IgD-negative memory B cell (primary cell): ENCODE data around the gene HIVEP3. TPM values are rescaled to one million over a fixed set of nuclear protein-coding genes. Genes with fewer than 3 reads are reported as not detected.
A peak's percentile ranks its signal among the peaks of the same experiment; 100 is the strongest.

Source experiments
- H3K27ac Mint-ChIP-seq, 3 donors: one replicate each; pipeline ENCODE4 v1.8.0; 2020 to 2022; ENCODE audit warnings: mild to moderate bottlenecking in 3 of 3, mixed read lengths in 3 of 3, moderate library complexity in 1 of 3
- H3K27me3 Mint-ChIP-seq: one replicate; pipeline ENCODE4 v1.8.0; 2021; ENCODE audit warnings: mixed read lengths
- H3K36me3 Mint-ChIP-seq: one replicate; pipeline ENCODE4 v1.8.0; 2020; ENCODE audit warnings: mild to moderate bottlenecking, mixed read lengths
- H3K4me1 Mint-ChIP-seq, 3 donors: one replicate each; pipeline ENCODE4 v1.8.0; 2020 to 2022; ENCODE audit warnings: mixed read lengths in 3 of 3, mild to moderate bottlenecking in 1 of 3
- H3K4me3 Mint-ChIP-seq, 4 donors: one replicate each; pipeline ENCODE4 v1.8.0; 2020 to 2022; ENCODE audit warnings: mild to moderate bottlenecking in 4 of 4, mixed read lengths in 4 of 4, moderate library complexity in 3 of 4
- H3K9me3 Mint-ChIP-seq, 3 donors: one replicate each; pipeline ENCODE4 v1.8.0; 2020 to 2021; ENCODE audit warnings: mixed read lengths in 3 of 3, mild to moderate bottlenecking in 1 of 3
- polyA plus RNA-seq: library from polyadenylated mRNA; unstranded; fragments of 300-500 nt; fragmentation: Illumina TruSeq; gene quantifications from one replicate; pipeline ENCODE4 v1.2.3, GENCODE V29; 2021

HIVEP3 gene
- polyA plus RNA-seq, 1 donor from 2014 or later, result 1.4 TPM

- peaks cover 3% of the 10 kb centered on the region for H3K27me3 Mint-ChIP-seq
- H3K9me3 Mint-ChIP-seq, result peaks cover 0 to 2% (median 0%) of the 10 kb centered on the region in 3 donors
- no peaks in the 10 kb centered on the region for H3K36me3 Mint-ChIP-seq
- H3K27ac Mint-ChIP-seq, result peak overlapping the region in 1 of 3 donors; percentile 57
- H3K4me1 Mint-ChIP-seq, result peaks cover 9 to 17% (median 11%) of the 10 kb centered on the region in 3 donors
- peak overlapping the region in 1 of 4 donors; percentile 71 for H3K4me3 Mint-ChIP-seq
Observed at GRCh38 chr1:41861535-41862383, 57.0 kb downstream of the HIVEP3 start.

- Mint-ChIP-seq H3K4me1 (peaks cover 9 to 17% (median 11%) of the 10 kb centered on the region in 3 donors), H3K4me3 (no peak overlapping the region), H3K9me3 (peaks cover 0 to 2% (median 0%) of the 10 kb centered on the region in 3 donors), H3K27me3 (peaks cover 3% of the 10 kb centered on the region), H3K27ac (no peak overlapping the region), H3K36me3 (no peaks in the 10 kb centered on the region)
Observed at GRCh38 chr1:41860771-41861170, 58.0 kb downstream of the HIVEP3 start.

GRCh38 chr1:41860214-41860613, 58.5 kb downstream of the HIVEP3 start:
- H3K9me3 Mint-ChIP-seq, result peaks cover 0 to 2% (median 0%) of the 10 kb centered on the region in 3 donors
- H3K4me1 Mint-ChIP-seq, result peaks cover 9 to 17% (median 11%) of the 10 kb centered on the region in 3 donors
- no peak overlapping the region for H3K4me3 Mint-ChIP-seq
- no peaks in the 10 kb centered on the region for H3K36me3 Mint-ChIP-seq
- H3K27ac Mint-ChIP-seq, result peak overlapping the region in 1 of 3 donors; percentile 3
- H3K27me3 Mint-ChIP-seq, result peaks cover 3% of the 10 kb centered on the region

- Mint-ChIP-seq H3K36me3 (no peaks in the 10 kb centered on the region), H3K27me3 (peaks cover 3% of the 10 kb centered on the region), H3K27ac (peak overlapping the region in 1 of 3 donors; percentile 3), H3K9me3 (peaks cover 0 to 2% (median 0%) of the 10 kb centered on the region in 3 donors), H3K4me1 (peaks cover 9 to 17% (median 11%) of the 10 kb centered on the region in 3 donors), H3K4me3 (peak overlapping the region in 1 of 4 donors; percentile 18)
Observed at GRCh38 chr1:41859686-41860085, 59.0 kb downstream of the HIVEP3 start.

- Mint-ChIP-seq H3K27ac (no peak overlapping the region), H3K4me1 (peaks cover 9 to 11% (median 11%) of the 10 kb centered on the region in 3 donors)
Observed at GRCh38 chr1:41856944-41857285, 61.8 kb downstream of the HIVEP3 start.

GRCh38 chr1:41856151-41856943, 62.4 kb downstream of the HIVEP3 start:
- H3K4me1 Mint-ChIP-seq, result peaks cover 13 to 16% (median 15%) of the 10 kb centered on the region in 3 donors
- peaks cover 4% of the 10 kb centered on the region for H3K36me3 Mint-ChIP-seq
- H3K4me3 Mint-ChIP-seq, result no peak overlapping the region
- no peaks in the 10 kb centered on the region for H3K27me3 Mint-ChIP-seq
- peaks cover 0 to 5% (median 0%) of the 10 kb centered on the region in 3 donors for H3K9me3 Mint-ChIP-seq
- no peak overlapping the region for H3K27ac Mint-ChIP-seq

More at GRCh38 chr1:41856944-41857285, 61.8 kb downstream of the HIVEP3 start:
- Mint-ChIP-seq H3K4me3 (no peak overlapping the region), H3K27me3 (no peaks in the 10 kb centered on the region), H3K36me3 (peaks cover 4% of the 10 kb centered on the region), H3K9me3 (peaks cover 0 to 5% (median 0%) of the 10 kb centered on the region in 3 donors)

GRCh38 chr1:41855713-41856112, 63.0 kb downstream of the HIVEP3 start:
- Mint-ChIP-seq H3K27ac (peak overlapping the region in 1 of 3 donors; percentile 14), H3K36me3 (peaks cover 4% of the 10 kb centered on the region), H3K9me3 (peaks cover 0 to 5% (median 0%) of the 10 kb centered on the region in 3 donors), H3K4me1 (peaks cover 13 to 17% (median 16%) of the 10 kb centered on the region in 3 donors), H3K27me3 (no peaks in the 10 kb centered on the region), H3K4me3 (peak overlapping the region in 1 of 4 donors; percentile 19)

- Mint-ChIP-seq H3K4me3 (no peak overlapping the region), H3K9me3 (peaks cover 0 to 5% (median 0%) of the 10 kb centered on the region in 3 donors), H3K4me1 (peaks cover 4 to 8% (median 5%) of the 10 kb centered on the region in 3 donors), H3K27ac (peak overlapping the region in 1 of 3 donors; percentile 46), H3K27me3 (no peaks in the 10 kb centered on the region), H3K36me3 (peaks cover 4% of the 10 kb centered on the region)
Observed at GRCh38 chr1:41853907-41854306, 64.8 kb downstream of the HIVEP3 start.

GRCh38 chr1:41852091-41852490, 66.6 kb downstream of the HIVEP3 start:
- Mint-ChIP-seq H3K27ac (no peak overlapping the region), H3K9me3 (peaks cover 0 to 3% (median 0%) of the 10 kb centered on the region in 3 donors), H3K36me3 (peaks cover 6% of the 10 kb centered on the region), H3K4me3 (no peak overlapping the region), H3K4me1 (peaks cover 4 to 7% (median 6%) of the 10 kb centered on the region in 3 donors), H3K27me3 (no peaks in the 10 kb centered on the region)

- Mint-ChIP-seq H3K4me1 (peaks cover 4 to 7% (median 6%) of the 10 kb centered on the region in 3 donors), H3K4me3 (no peak overlapping the region), H3K36me3 (peaks cover 6% of the 10 kb centered on the region)
Observed at GRCh38 chr1:41851589-41851988, 67.1 kb downstream of the HIVEP3 start.

GRCh38 chr1:41850029-41850428, 68.7 kb downstream of the HIVEP3 start:
- Mint-ChIP-seq H3K9me3 (peaks cover 0 to 3% (median 0%) of the 10 kb centered on the region in 3 donors), H3K27ac (no peak overlapping the region)

More at GRCh38 chr1:41851589-41851988, 67.1 kb downstream of the HIVEP3 start:
- Mint-ChIP-seq H3K27me3 (no peaks in the 10 kb centered on the region), H3K27ac (peak overlapping the region in 1 of 3 donors; percentile 5), H3K9me3 (peaks cover 0 to 3% (median 0%) of the 10 kb centered on the region in 3 donors)

GRCh38 chr1:41849211-41849759, 69.4 kb downstream of the HIVEP3 start:
- peaks cover 4 to 7% (median 6%) of the 10 kb centered on the region in 3 donors for H3K4me1 Mint-ChIP-seq

More at GRCh38 chr1:41850029-41850428, 68.7 kb downstream of the HIVEP3 start:
- Mint-ChIP-seq H3K27me3 (no peaks in the 10 kb centered on the region), H3K4me3 (no peak overlapping the region), H3K36me3 (peaks cover 6% of the 10 kb centered on the region), H3K4me1 (peaks cover 4 to 7% (median 6%) of the 10 kb centered on the region in 3 donors)

GRCh38 chr1:41848216-41848952, 70.3 kb downstream of the HIVEP3 start:
- Mint-ChIP-seq H3K4me3 (no peak overlapping the region), H3K36me3 (peaks cover 5% of the 10 kb centered on the region), H3K27ac (no peak overlapping the region), H3K9me3 (peaks cover 0 to 3% (median 0%) of the 10 kb centered on the region in 3 donors), H3K4me1 (peaks cover 4 to 7% (median 6%) of the 10 kb centered on the region in 3 donors), H3K27me3 (no peaks in the 10 kb centered on the region)

More at GRCh38 chr1:41849211-41849759, 69.4 kb downstream of the HIVEP3 start:
- H3K36me3 Mint-ChIP-seq, result peaks cover 6% of the 10 kb centered on the region
- peaks cover 0 to 3% (median 0%) of the 10 kb centered on the region in 3 donors for H3K9me3 Mint-ChIP-seq
- H3K27me3 Mint-ChIP-seq, result no peaks in the 10 kb centered on the region
- no peak overlapping the region for H3K4me3 Mint-ChIP-seq
- no peak overlapping the region for H3K27ac Mint-ChIP-seq

GRCh38 chr1:41847733-41848132, 71.0 kb downstream of the HIVEP3 start:
- Mint-ChIP-seq H3K36me3 (peaks cover 2% of the 10 kb centered on the region), H3K9me3 (no peaks in the 10 kb centered on the region), H3K4me1 (peaks cover 4 to 7% (median 6%) of the 10 kb centered on the region in 3 donors), H3K4me3 (no peak overlapping the region), H3K27me3 (no peaks in the 10 kb centered on the region), H3K27ac (no peak overlapping the region)
